GM18507 (cell line): ENCODE measurements around the gene FAM76A.

ENCODE experiments used
- DNase-seq: peaks from one replicate; pipeline ENCODE4 v3.0.0; 2011; ENCODE audit warnings: low read depth; ENCODE audit not compliant: insufficient read length; ENCODE audit errors: extremely low spot score
- FAIRE-seq: peaks from 2 replicates; lab custom pipeline; 2011; peaks lifted over from hg19 to GRCh38; lab: Jason Lieb, UNC

Gene FAM76A

GRCh38 chr1:27719286-27720251 lies 6.2 kb upstream of the FAM76A start:
- DNase-seq, result no peak
- FAIRE-seq, result no peak

GRCh38 chr1:27724961-27725373 lies 794 bp upstream of the FAM76A start:
- no peak for FAIRE-seq
- DNase-seq, result no peak

- DNase-seq (peak; percentile 50), FAIRE-seq (peak; percentile 39)
These were observed 648 bp downstream of the FAM76A start for GRCh38 chr1:27726173-27727044.

- DNase-seq (no peak), FAIRE-seq (no peak)
These were observed 1.4 kb downstream of the FAM76A start for GRCh38 chr1:27727126-27727525.

GRCh38 chr1:27736252-27736651 lies 10.5 kb downstream of the FAM76A start:
- FAIRE-seq (no peak), DNase-seq (no peak)

GRCh38 chr1:27741121-27741520 lies 15.4 kb downstream of the FAM76A start:
- no peak for FAIRE-seq
- no peak for DNase-seq

- FAIRE-seq (no peak), DNase-seq (no peak)
These were observed 18.8 kb downstream of the FAM76A start for GRCh38 chr1:27744556-27744955.

- no peak for FAIRE-seq
- no peak for DNase-seq
These were observed 19.7 kb downstream of the FAM76A start for GRCh38 chr1:27745466-27745865.

GRCh38 chr1:27752360-27752759 lies 26.6 kb downstream of the FAM76A start:
- FAIRE-seq, result no peak
- DNase-seq, result no peak

- no peak for FAIRE-seq
These were observed 29.5 kb downstream of the FAM76A start for GRCh38 chr1:27755286-27755685.

GRCh38 chr1:27755865-27756264 lies 30.1 kb downstream of the FAM76A start:
- DNase-seq, result no peak
- FAIRE-seq, result no peak

More at GRCh38 chr1:27755286-27755685, 29.5 kb downstream of the FAM76A start:
- DNase-seq, result no peak

- DNase-seq, result no peak
- no peak for FAIRE-seq
These were observed 33.5 kb downstream of the FAM76A start for GRCh38 chr1:27759236-27759635.

- no peak for FAIRE-seq
These were observed 34.7 kb downstream of the FAM76A start for GRCh38 chr1:27760426-27760825.

GRCh38 chr1:27762033-27762432 lies 36.3 kb downstream of the FAM76A start:
- no peak for FAIRE-seq

More at GRCh38 chr1:27760426-27760825, 34.7 kb downstream of the FAM76A start:
- DNase-seq, result no peak

GRCh38 chr1:27763358-27763757 lies 37.6 kb downstream of the FAM76A start:
- DNase-seq (no peak), FAIRE-seq (no peak)

More at GRCh38 chr1:27762033-27762432, 36.3 kb downstream of the FAM76A start:
- no peak for DNase-seq

GRCh38 chr1:27770293-27770830 lies 44.6 kb downstream of the FAM76A start:
- no peak for FAIRE-seq

GRCh38 chr1:27772036-27772931 lies 46.5 kb downstream of the FAM76A start:
- no peak for DNase-seq

More at GRCh38 chr1:27770293-27770830, 44.6 kb downstream of the FAM76A start:
- no peak for DNase-seq

GRCh38 chr1:27772932-27773825 lies 47.4 kb downstream of the FAM76A start, which contains the start of gene STX12:
STX12 (plus strand) TSS chr1:27773219; CDS start chr1:27773308, 89 bp downstream.
- FAIRE-seq, result peak; percentile 100
- peak; percentile 98 for DNase-seq

More at GRCh38 chr1:27772036-27772931, 46.5 kb downstream of the FAM76A start:
- FAIRE-seq, result no peak
